OCI-LY1 (cell line): ENCODE measurements around the gene TGFBRAP1.

Source experiments
- H2AFZ ChIP-seq: fragments of 200-600 bp; sonication (generic), shearing (Covaris generic); 2 replicates; pipeline ENCODE4 v1.6.0; 2014; ENCODE audit warnings: antibody characterized with exemption, mild to moderate bottlenecking, low read length
- H3F3A ChIP-seq: fragments of 200-600 bp; sonication (generic), shearing (Covaris generic); 2 replicates; pipeline ENCODE4 v1.6.0; 2014; ENCODE audit warnings: mild to moderate bottlenecking, antibody characterized with exemption, low read length, moderate library complexity; ENCODE audit not compliant: insufficient read depth
- H3K27ac ChIP-seq: fragments of 200-600 bp; sonication (generic); 2 replicates; pipeline ENCODE4 v1.5.1; 2014; ENCODE audit warnings: low read length, mixed run types, mild to moderate bottlenecking, low read depth; ENCODE audit not compliant: poor library complexity, severe bottlenecking
- H3K27me3 ChIP-seq: fragments of 200-600 bp; sonication (generic); 2 replicates; pipeline ENCODE4 v1.6.0; 2014; ENCODE audit warnings: antibody characterized with exemption, mild to moderate bottlenecking, low read length, moderate library complexity; ENCODE audit not compliant: insufficient read depth
- H3K36me3 ChIP-seq: fragments of 200-600 bp; sonication (generic); 2 replicates; pipeline ENCODE4 v1.6.1; 2014; ENCODE audit warnings: mild to moderate bottlenecking, antibody characterized with exemption, low read length, moderate library complexity, mixed read lengths; ENCODE audit not compliant: insufficient read depth
- H3K4me1 ChIP-seq: fragments of 200-600 bp; sonication (generic); 2 replicates; pipeline ENCODE4 v1.5.1; 2014; ENCODE audit warnings: mild to moderate bottlenecking, low read length, moderate library complexity; ENCODE audit not compliant: insufficient read depth, severe bottlenecking
- H3K4me2 ChIP-seq: fragments of 200-600 bp; sonication (generic), shearing (Covaris generic); 2 replicates; pipeline ENCODE4 v1.6.1; 2014; ENCODE audit warnings: low read length
- H3K4me3 ChIP-seq: fragments of 200-600 bp; sonication (generic); 2 replicates; pipeline ENCODE4 v1.5.1; 2014; ENCODE audit warnings: low read length, low read depth, mild to moderate bottlenecking, mixed read lengths; ENCODE audit not compliant: poor library complexity, severe bottlenecking
- H3K79me2 ChIP-seq: fragments of 200-600 bp; shearing (Covaris generic); 2 replicates; pipeline ENCODE4 v1.6.1; 2016; ENCODE audit warnings: mixed run types, low read length, mixed read lengths; ENCODE audit not compliant: insufficient read depth
- H3K9ac ChIP-seq: fragments of 200-600 bp; sonication (generic), shearing (Covaris generic); 2 replicates; pipeline ENCODE4 v1.6.1; 2014; ENCODE audit warnings: mild to moderate bottlenecking, low read length, mixed read lengths
- H3K9me2 ChIP-seq: fragments of 200-600 bp; sonication (generic), shearing (Covaris generic); 2 replicates; pipeline ENCODE4 v1.6.1; 2014; ENCODE audit warnings: low read depth, mild to moderate bottlenecking, low read length, mixed read lengths
- H3K9me3 ChIP-seq: fragments of 200-600 bp; shearing (Covaris generic); 2 replicates; pipeline ENCODE4 v1.6.1; 2014; ENCODE audit warnings: low read length, mixed read lengths
- H4K20me1 ChIP-seq: fragments of 200-600 bp; sonication (generic), shearing (Covaris generic); 2 replicates; pipeline ENCODE4 v1.6.0; 2016; ENCODE audit warnings: mild to moderate bottlenecking, low read length; ENCODE audit not compliant: insufficient read depth
- EZH2 ChIP-seq: fragments of 200-600 bp; sonication (generic), shearing (Covaris generic); IDR thresholded peaks from 2 replicates; pipeline ENCODE4 v1.8.0; 2017; ENCODE audit warnings: borderline replicate concordance, mixed run types, mild to moderate bottlenecking, antibody characterized with exemption, low read length, moderate library complexity, mixed read lengths
- TF ChIP-seq, protein P1 (sequence below): fragments of 200-600 bp; sonication (generic), shearing (Covaris generic); IDR thresholded peaks from 2 replicates; pipeline ENCODE4 v1.5.1; 2017; ENCODE audit warnings: mild to moderate bottlenecking, antibody characterized with exemption, low read length, moderate library complexity, mixed read lengths

The TGFBRAP1 gene

GRCh38 chr2:105309147-105309545, 20.4 kb downstream of the TGFBRAP1 start:
- H4K20me1 ChIP-seq, result no peaks in the 10 kb centered on the region
- TF ChIP-seq, protein P1, sequence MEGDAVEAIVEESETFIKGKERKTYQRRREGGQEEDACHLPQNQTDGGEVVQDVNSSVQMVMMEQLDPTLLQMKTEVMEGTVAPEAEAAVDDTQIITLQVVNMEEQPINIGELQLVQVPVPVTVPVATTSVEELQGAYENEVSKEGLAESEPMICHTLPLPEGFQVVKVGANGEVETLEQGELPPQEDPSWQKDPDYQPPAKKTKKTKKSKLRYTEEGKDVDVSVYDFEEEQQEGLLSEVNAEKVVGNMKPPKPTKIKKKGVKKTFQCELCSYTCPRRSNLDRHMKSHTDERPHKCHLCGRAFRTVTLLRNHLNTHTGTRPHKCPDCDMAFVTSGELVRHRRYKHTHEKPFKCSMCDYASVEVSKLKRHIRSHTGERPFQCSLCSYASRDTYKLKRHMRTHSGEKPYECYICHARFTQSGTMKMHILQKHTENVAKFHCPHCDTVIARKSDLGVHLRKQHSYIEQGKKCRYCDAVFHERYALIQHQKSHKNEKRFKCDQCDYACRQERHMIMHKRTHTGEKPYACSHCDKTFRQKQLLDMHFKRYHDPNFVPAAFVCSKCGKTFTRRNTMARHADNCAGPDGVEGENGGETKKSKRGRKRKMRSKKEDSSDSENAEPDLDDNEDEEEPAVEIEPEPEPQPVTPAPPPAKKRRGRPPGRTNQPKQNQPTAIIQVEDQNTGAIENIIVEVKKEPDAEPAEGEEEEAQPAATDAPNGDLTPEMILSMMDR, result no peak
- TF ChIP-seq EZH2, result no peak

DNA sequence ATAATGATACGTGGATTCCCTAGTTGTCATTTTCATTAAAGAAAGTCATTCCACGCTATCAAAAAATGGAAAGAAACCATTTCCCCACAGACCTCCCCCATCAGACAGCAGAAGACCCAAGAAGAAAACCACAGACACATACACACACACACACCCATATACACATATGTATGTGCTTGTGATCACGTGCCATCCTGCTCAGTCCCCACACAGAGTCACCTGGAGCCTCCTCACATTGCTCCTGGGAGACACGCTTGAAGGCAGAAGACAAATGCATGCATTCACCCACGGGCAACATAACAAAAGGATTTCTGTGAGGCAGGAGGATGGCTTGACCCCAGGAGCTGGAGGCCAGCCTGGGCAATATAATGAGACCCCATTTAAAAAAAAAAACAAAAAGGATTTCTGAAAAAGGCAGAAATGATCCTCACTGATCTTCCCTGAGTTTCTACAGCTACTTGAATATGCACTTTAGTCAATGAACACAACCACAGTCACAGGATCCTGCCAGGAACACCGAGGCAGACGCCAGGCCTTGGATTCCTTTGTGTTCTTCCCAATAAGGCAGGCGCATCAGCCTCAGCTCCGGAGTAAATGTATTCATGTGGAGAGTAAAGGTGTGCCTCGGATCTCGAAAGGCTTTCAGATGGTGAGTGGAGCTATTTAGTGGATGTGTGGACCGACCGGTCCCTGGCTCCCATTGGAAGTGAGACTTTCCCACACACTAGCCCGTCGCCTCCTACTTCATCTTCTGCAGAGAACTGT, 21.0 kb downstream of the TGFBRAP1 start:
- no peak overlapping the region for H3K4me2 ChIP-seq
- no peak overlapping the region for H3K27ac ChIP-seq
- H3K36me3 ChIP-seq, result peaks cover 41% of the 10 kb centered on the region
- no peaks in the 10 kb centered on the region for H3K9me3 ChIP-seq
- no peak overlapping the region for H2AFZ ChIP-seq
- H3K9ac ChIP-seq, result no peak overlapping the region
- no peak overlapping the region for H3K4me3 ChIP-seq
- H3K79me2 ChIP-seq, result peaks cover 34% of the 10 kb centered on the region
- H3K4me1 ChIP-seq, result no peaks in the 10 kb centered on the region
- H4K20me1 ChIP-seq, result no peaks in the 10 kb centered on the region
- no peaks in the 10 kb centered on the region for H3K27me3 ChIP-seq
- no peaks in the 10 kb centered on the region for H3F3A ChIP-seq
- TF ChIP-seq, protein P1, result no peak
- no peak for TF ChIP-seq EZH2
- H3K9me2 ChIP-seq, result no peaks in the 10 kb centered on the region

More at GRCh38 chr2:105309147-105309545, 20.4 kb downstream of the TGFBRAP1 start:
- Histone ChIP-seq H2AFZ (no peak overlapping the region), H3K4me2 (no peak overlapping the region), H3K36me3 (peaks cover 37% of the 10 kb centered on the region), H3K9me2 (no peaks in the 10 kb centered on the region), H3K27ac (no peak overlapping the region), H3K4me1 (peaks cover under 1% of the 10 kb centered on the region), H3K79me2 (peaks cover 33% of the 10 kb centered on the region), H3K4me3 (no peak overlapping the region), H3K9me3 (no peaks in the 10 kb centered on the region), H3K9ac (no peak overlapping the region), H3K27me3 (no peaks in the 10 kb centered on the region), H3F3A (no peaks in the 10 kb centered on the region)

DNA sequence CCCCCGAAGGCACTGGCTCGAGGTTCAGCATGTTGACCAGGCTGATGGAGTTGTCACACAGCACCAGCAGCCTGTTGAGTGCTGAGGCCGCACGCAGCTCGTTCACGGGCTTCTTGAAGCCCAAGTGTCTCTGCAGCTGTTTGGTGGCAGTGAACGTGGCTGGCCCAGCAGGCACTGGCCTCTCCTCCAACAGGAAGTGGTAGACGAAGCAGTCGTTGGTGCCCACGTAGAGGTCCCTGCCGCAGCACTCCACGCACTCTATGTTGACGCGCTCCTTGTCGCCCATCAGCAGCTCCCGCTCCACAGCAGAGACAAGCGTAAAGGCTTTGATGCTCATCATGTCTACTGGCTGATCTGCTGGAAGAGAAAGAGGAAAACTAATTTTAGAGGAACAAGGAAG, 21.6 kb downstream of the TGFBRAP1 start:
- no peaks in the 10 kb centered on the region for H3K9me3 ChIP-seq
- H3F3A ChIP-seq, result no peaks in the 10 kb centered on the region
- H3K9ac ChIP-seq, result no peak overlapping the region
- H2AFZ ChIP-seq, result no peak overlapping the region
- H4K20me1 ChIP-seq, result no peaks in the 10 kb centered on the region
- no peaks in the 10 kb centered on the region for H3K4me1 ChIP-seq
- no peaks in the 10 kb centered on the region for H3K27me3 ChIP-seq
- H3K9me2 ChIP-seq, result no peaks in the 10 kb centered on the region
- H3K4me3 ChIP-seq, result no peak overlapping the region
- no peak overlapping the region for H3K4me2 ChIP-seq
- peaks cover 34% of the 10 kb centered on the region for H3K79me2 ChIP-seq
- peaks cover 47% of the 10 kb centered on the region for H3K36me3 ChIP-seq
- TF ChIP-seq, protein P1, result no peak
- TF ChIP-seq EZH2, result no peak
- H3K27ac ChIP-seq, result no peak overlapping the region
